IPS-15b (cell line): Measurements from ENCODE around the gene KPNA2.

ENCODE experiments used
- H3K27me3 ChIP-seq: one replicate; pipeline ENCODE4 v1.6.1; 2013; ENCODE audit warnings: low read length; ENCODE audit not compliant: control insufficient read depth, insufficient read depth
- H3K36me3 ChIP-seq: one replicate; pipeline ENCODE4 v1.6.1; 2013; ENCODE audit warnings: low read length; ENCODE audit not compliant: control insufficient read depth, insufficient read depth
- H3K4me1 ChIP-seq: one replicate; pipeline ENCODE4 v1.6.1; 2013; ENCODE audit warnings: mild to moderate bottlenecking, low read length; ENCODE audit not compliant: control insufficient read depth, insufficient read depth
- H3K4me3 ChIP-seq: one replicate; pipeline ENCODE4 v1.5.1; 2013; ENCODE audit warnings: low read depth, low read length
- H3K9ac ChIP-seq: one replicate; pipeline ENCODE4 v1.6.1; 2013; ENCODE audit warnings: low read depth, mild to moderate bottlenecking, low read length
- H3K9me3 ChIP-seq: one replicate; pipeline ENCODE4 v1.6.1; 2013; ENCODE audit warnings: mild to moderate bottlenecking, low read length; ENCODE audit not compliant: control insufficient read depth, insufficient read depth

KPNA2 gene

GRCh38 chr17:68095205-68095811 lies 59.8 kb downstream of the KPNA2 start:
- Histone ChIP-seq H3K36me3 (no peaks in the 10 kb centered on the region), H3K9ac (no peak overlapping the region)

GRCh38 chr17:68096111-68096510 lies 60.6 kb downstream of the KPNA2 start:
- H3K4me1 ChIP-seq, result peaks cover 2% of the 10 kb centered on the region
- H3K9me3 ChIP-seq, result no peaks in the 10 kb centered on the region
- no peak overlapping the region for H3K9ac ChIP-seq

More at GRCh38 chr17:68095205-68095811, 59.8 kb downstream of the KPNA2 start:
- Histone ChIP-seq H3K27me3 (peaks cover 7% of the 10 kb centered on the region), H3K4me1 (no peaks in the 10 kb centered on the region), H3K9me3 (no peaks in the 10 kb centered on the region), H3K4me3 (no peak overlapping the region)

More at GRCh38 chr17:68096111-68096510, 60.6 kb downstream of the KPNA2 start:
- Histone ChIP-seq H3K27me3 (peaks cover 15% of the 10 kb centered on the region), H3K36me3 (no peaks in the 10 kb centered on the region), H3K4me3 (no peak overlapping the region)
